Stimulated activated CD4-positive, alpha-beta T cell treated with anti-CD3 and anti-CD28 coated beads, Interleukin-12 subunit alpha, Interleukin-12 subunit beta, amount 100 ng/mL, for 48 hours (primary cell): Measurements from ENCODE around the gene OMP.
A peak's percentile ranks its signal among the peaks of the same experiment; 100 is the strongest.

Experiments used
- DNase-seq, 3 donors: peaks; one replicate each; pipeline ENCODE4 v3.0.0-alpha.2; 2020; ENCODE audit warnings: low read depth in 2 of 3, low spot score in 1 of 3

OMP gene

DNA sequence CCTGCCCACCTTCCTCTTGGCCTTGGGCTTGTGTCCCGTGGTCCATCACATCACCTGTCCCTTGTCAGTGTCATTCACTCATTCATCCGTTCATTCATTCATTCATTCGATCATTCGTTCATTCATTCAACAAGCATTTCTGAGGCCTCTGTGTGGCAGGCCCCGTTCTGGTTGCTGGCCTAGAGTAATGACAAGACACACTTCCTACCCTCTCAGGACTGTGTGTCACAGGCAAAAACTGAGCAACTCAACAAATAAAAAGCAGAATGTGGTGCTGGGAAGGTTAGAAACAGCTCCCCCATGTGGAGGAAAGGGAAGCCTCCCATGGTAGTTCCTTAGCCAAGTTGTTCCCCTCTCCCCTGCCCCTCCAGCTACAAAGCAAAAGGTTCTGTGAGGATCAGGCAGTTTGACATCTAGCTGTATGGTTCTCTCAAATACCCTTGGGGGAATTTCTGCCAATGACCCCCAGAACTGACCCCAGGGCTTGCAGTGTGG, 1.6 kb upstream of the OMP start:
- no peak for DNase-seq

DNA sequence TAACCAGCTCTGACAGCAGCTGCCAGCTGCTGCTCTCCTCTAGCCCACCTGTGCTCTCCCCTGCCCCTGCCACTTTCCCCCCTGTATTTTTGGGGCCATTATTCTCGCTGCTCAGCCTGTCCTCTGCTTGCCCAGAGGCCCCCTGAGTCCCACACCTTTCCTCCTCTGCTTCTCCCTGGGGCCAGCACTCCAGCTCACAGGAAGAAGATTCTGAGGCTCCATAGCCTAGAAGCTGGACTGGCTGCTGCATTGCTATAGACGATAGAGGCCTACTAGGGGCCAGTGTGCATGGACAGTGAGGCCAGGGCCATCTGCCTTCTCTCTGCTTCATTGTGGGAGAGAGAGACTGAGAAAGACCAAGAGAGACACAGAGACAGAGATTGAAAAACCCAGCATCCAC, 679 bp downstream of the OMP start:
- no peak for DNase-seq

DNA sequence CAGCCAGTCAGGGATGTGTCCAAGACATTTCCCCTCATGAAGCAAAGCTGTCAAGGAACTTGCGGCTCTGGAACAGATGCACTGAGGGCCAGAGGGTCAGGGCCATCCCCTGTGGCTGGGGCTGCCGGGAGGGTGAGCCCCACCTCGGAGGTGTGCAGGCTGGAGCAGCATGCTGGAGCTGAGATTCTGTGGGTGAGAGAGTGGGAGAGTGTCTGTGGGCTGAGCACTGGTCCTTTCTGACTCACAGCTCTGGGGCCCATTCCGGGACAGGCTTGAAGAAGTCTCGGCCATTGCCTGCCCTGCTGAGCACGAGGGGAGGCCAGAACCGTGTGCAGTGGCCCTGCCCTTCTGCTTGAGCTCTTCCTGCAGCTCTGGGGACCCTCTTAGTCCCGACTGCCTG, 2.1 kb downstream of the OMP start:
- no peak for DNase-seq

DNA sequence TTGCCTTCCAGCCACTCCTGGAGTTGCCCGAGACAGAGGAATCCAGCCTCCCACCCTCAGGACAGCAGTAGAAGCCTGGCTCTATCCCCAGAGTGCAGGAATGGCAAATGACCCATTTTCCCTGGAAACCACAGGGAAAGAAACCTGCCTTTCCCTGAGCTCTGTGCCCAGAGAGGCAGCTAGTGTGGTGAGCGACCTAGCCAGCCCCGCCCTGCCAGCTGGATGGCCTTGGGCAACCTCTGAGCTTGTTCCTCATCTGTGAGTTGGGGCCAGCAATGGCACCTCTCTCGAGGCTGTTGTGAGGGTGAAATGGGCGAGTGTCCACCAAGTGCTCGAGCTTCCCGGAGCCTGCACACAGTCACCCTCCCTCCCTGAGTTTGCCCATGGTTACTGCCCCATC, 3.7 kb downstream of the OMP start:
- DNase-seq = no peak

DNA sequence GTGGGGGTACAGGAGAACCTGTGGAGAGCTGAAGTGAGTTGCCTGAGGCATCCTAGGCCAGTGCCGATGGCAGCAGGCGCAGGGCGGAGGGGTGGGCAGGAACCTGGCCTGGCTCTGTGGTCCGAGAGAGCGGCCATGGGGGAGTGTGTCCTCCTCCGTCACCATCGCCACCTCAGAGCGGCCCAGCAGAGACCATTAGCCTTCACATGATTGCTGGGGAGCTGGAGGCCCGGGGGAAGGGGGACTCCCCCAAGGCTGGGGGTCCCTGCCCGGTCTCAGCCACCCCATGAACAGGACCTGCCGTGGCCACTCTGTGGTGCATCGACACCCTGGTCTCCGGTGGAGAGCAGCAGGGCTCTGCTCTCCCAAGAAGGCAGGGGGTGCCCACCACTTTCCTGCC, 4.1 kb downstream of the OMP start:
- no peak for DNase-seq

DNA sequence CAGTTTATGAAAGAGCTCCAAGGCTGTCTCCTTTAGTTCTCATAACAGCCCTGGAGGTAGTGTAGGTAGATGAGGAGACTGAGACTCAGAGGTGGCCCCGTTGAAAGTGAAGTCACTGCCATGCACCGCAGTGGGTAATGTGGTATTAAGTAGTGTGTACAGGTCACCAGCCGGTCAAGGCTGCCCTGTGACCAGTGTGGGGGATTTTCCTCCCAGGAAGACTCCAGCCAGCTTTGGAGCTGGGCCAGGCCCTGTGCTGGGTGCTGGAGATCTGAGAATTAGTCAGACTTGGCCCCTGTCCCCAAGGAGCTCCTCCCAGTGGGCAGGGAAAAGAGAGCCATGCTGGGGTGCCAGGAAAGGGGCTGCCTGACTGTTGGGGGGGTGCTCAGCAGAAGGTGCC, 5.3 kb downstream of the OMP start:
- DNase-seq = no peak

DNA sequence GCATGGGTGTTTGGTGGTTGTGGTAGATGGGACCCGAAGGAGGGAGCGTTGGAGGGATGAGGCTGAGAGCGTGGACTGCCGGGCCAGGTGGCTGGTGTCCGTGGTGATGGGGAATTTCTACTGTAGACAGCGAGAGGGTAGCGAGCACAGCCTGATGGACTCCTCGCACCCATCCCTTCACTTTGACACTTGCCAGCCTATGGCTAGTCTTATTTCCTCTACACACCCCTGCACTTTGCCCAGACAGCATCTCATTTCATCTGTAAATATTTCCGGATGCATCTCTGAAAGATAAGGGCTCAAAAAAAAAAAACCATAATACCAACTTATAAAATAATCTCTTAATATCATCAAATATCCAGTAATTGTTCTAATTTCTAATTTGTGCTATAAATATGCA, 5.8 kb downstream of the OMP start:
- no peak for DNase-seq

DNA sequence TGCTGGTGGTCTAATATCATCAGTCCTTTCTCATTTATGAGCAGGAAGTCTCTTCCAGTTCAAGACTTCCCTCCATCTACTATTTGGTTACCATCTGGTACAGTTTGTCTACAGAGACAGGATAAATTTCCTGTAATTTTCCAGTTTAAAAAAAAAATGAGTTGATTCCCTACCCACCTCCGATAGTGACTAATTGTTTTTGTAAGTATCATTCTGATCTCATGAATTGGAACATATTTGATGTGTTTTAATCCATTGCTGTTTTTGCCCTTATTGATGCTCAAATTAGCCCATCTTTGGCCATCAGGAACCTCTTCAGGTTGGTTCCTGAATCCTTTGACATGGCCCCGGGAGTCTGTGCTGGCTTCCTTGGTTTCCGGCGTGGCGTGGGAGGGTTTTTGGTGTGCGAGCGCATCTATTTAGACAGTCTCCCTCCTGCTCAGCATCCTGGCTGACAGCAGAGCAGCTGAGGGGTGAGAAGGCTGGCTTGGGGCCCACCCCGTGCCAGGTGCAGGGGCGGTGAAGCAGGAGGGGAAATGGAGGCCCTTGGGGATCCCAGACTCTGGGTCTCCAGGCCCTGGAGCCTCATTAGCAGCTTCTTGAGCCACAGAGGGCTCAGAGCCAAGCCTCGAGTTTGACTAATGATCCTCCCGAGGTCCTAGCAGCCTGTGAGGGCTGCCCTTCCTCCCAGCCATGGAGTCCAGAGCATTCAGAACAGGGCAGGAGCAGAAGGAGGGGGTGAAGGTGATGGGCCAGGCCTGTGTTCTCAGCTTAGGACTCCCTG, 6.8 kb downstream of the OMP start:
- no peak for DNase-seq

DNA sequence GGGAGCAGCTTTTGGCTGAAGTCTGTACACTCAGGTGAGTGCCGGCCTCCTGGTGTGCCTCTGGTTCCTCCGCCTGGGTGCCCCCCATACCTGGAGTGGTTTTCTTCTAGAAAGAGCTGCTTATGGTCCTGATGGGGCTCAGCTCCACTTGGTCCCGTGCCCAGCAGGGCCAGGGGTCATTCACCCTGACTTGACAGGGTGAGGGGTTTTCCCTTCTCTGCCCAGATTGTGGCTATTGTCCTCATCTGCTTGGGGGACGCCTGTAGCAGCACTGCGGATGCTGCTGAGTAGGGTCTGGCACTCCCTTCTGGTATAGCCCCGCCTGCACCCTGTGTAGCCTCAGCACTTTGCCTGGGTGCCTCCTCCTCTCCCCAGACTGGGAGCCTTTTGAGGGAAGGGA, 8.2 kb downstream of the OMP start:
- no peak for DNase-seq

DNA sequence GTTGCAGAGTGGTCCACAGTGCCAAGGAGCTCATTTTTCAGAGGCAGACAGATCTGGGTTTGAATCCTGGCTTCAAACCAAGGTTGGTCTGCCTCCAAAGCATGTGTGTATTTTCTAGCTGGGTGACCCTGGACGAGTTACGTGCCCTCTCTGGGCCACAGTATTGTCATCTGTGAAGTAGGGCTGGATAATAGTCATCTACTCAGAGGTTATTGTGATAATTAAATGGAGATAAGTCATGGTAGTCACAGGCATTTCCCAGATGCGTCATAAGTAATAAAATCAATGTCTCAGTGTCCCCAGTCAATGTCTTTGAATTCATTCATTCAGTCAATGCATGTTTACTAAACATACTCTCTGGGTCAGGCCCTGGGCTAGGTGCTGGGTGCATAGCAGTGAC, 8.6 kb downstream of the OMP start:
- DNase-seq = no peak

DNA sequence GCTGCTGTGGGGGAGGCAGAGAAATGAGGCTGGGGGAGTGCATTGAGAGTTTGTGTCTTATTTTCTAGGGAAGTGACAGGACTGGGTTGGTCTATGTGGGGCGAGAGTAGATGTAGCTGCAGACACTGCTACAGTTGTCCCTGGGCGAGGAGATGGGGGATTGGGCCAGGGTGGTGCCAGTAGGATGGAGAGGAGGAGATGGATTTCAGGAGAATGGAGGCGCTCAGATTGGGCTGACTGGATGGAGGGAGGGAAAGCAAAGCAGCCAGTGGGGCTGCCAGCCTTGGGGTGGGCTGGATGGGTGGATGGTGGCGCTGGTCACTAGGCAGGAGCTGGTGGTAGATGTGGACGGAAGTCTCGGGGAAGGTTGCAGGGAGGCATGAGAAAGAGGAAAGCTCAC, 9.3 kb downstream of the OMP start:
- no peak for DNase-seq

DNA sequence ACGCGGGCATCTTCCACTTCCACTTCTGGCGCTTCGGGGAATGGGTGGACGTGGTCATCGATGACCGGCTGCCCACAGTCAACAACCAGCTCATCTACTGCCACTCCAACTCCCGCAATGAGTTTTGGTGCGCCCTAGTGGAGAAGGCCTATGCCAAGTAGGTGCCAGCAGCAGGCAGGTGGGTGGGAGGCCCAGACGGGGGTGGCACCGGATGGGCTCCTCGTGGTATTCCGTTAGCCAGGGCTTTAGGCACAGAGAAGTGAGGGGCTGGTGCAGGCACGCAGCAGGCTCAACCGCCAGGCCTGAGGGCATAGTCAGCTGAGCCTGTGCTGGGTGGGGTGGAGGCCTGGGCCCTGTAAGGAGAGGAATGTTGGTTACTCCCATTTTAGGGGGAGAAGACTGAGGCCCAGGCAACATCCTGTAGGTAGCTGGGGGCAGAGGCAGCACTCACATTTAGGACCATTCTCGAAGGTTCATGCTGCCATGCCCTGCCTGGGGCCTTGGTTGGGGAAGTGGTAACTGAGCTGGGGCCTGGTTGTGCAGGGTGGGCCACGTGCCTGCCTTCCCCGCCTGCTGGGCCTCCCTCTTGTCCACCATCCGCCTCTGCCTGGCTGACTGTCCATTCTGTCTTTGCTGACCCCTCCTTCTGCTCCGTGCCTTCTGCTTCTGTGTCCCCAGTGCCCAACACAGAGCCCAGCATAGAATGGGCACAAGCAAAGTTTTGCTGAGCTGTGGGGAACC, 10.2 kb downstream of the OMP start:
- no peak for DNase-seq

DNA sequence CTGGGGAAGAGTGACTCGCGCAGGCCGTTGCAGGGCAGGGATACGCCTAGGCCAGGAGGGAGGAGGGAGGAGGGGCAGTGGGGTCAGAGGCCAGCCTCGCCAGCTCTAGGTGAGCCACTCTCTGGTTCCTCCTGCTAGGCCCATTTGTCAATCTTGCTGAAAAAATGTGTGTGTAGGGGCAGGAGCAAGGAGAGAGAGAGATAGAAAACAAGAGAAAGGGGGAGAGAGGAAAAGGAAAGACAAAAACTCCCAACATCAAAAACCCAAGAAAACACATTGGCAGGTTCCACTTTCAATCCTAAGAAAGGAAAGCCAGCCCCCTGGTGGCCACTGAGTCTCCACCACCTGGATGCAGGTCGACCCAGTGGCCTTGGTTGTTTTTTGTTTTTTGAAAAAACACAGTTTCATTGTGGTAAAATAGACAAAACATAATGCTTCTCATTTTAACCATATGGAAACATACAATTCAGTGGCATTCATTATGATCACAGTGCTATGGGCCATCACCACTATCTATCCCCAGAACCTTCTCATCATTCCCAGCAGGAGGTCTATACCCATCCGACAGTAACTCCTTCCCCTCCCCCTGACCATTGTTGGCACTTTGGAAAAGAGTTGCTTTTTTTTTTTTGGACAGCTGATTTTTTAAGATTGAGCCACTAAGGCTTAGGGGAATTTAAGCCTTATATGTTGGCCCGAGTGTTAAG, 10.9 kb downstream of the OMP start:
- DNase-seq = peak in 1 of 3 donors; percentile 8

DNA sequence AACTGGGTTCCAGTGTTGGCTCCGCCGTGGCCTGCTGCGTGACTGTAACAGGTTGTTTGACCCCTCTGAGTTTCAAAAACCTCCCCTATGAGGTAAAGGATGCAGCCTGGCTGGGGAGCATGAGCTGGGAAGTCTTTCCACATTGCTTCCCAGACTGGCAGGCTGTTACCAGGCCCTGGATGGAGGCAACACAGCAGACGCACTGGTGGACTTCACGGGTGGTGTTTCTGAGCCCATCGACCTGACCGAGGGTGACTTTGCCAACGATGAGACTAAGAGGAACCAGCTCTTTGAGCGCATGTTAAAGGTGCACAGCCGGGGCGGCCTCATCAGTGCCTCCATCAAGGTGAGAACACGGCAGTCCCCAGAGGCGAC, 11.4 kb downstream of the OMP start:
- DNase-seq = no peak

DNA sequence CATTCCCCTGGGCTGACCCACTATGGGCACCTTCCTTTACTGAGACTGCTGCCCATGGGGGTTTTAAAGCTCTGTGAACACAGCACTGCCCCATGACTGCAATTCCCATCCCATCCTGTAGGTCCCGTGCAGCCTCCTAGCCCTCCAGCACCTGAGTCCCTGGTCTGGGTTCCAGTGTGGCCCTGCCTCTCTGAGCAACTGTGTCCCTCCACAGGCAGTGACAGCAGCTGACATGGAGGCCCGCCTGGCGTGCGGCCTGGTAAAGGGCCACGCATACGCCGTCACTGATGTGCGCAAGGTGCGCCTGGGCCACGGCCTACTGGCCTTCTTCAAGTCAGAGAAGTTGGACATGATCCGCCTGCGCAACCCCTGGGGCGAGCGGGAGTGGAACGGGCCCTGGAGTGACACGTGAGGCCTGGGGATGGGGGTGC, 12.6 kb downstream of the OMP start:
- DNase-seq = no peak

DNA sequence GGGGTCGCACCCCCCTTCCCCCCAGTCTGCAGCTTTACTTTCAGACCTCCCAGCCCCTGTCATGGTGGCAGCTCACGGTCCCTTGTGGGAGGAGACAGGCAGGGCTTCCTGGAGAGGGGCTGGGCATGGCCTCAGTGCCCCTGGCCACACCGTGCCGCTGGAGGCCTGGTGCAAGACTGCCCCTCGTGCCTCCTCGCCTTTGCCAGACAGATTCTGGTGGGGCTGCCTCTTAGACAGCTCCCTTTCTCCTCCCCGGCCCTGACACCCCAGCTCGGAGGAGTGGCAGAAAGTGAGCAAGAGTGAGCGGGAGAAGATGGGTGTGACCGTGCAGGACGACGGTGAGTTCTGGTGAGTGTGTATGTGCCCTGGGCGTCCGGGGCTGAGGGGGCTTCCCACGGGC, 13.3 kb downstream of the OMP start:
- no peak for DNase-seq

DNA sequence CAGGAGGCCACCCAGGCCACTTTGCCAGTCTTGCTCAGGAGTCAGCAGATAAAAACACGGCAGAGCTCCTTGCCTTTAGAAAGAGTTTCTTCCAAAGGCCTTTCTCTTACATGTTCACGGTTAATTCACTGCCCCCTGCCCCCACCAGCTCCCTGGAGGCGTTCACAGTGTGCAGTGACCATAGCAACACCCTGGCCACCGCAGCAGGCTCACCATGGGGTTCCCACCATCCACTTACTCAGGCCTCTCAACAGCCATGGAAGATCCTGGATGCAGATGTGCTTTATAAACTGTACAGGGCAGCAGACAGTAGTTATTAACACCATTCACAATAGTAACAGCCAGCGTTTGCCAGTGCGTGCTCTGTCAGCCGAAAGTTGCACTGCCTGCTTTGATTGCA, 14.9 kb downstream of the OMP start:
- no peak for DNase-seq

DNA sequence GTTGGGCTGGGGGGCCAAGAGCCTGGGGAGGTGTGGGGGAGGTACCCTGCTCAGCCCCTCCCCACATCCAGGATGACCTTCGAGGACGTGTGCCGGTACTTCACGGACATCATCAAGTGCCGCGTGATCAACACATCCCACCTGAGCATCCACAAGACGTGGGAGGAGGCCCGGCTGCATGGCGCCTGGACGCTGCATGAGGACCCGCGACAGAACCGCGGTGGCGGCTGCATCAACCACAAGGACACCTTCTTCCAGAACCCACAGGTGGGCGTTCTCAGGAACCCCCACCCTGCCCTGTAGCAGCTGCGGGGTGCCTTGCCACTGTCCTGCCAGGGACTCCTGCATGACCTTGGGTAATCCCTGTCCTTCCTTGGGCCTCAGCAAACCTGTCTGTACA, 15.4 kb downstream of the OMP start:
- no peak for DNase-seq

DNA sequence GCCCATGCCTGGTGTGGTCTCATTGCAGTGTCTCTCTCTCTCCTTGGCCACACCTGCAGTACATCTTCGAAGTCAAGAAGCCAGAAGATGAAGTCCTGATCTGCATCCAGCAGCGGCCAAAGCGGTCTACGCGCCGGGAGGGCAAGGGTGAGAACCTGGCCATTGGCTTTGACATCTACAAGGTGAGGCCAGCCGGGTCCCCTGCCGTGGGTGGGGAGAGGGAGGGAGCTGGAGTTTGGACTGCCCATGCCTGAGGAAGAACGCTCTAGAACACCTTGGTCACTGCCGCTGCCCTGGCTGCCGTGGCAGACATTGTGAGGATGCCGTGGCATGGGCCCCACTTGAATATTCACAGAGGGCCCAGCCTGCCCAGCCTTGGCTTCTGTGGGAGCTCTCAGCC, 16.3 kb downstream of the OMP start:
- DNase-seq = no peak

DNA sequence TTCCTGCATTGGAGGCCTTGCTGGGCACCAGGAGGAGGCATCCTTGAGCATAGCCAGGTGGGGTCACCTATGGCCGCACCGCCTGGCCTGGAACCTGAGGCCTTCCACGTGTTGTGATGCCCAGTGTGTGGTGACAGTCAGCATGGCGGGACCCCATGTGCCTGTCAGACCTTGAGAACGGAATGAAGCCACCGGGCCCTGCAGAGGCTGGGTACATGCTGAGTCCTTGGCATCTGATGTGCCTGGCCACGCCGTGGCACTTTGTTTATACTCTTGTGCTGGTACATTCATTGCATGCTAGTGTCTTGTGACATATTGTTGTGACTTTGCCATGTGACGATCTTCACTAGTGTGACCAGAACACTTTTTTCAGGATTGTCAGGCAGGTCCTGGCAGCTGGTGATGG, 16.9 kb downstream of the OMP start:
- DNase-seq = no peak

DNA sequence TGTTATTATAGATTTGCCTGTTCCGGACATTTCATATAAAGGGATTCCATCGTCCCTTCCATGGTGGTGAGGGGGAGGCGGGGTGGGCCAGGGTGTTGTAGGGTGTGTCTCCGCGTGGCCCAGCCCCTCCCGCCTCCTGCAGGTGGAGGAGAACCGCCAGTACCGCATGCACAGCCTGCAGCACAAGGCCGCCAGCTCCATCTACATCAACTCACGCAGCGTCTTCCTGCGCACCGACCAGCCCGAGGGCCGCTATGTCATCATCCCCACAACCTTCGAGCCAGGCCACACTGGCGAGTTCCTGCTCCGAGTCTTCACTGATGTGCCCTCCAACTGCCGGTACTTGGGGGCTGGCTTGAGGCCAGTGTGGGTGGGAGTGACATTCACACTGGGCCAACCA, 17.9 kb downstream of the OMP start:
- no peak for DNase-seq

DNA sequence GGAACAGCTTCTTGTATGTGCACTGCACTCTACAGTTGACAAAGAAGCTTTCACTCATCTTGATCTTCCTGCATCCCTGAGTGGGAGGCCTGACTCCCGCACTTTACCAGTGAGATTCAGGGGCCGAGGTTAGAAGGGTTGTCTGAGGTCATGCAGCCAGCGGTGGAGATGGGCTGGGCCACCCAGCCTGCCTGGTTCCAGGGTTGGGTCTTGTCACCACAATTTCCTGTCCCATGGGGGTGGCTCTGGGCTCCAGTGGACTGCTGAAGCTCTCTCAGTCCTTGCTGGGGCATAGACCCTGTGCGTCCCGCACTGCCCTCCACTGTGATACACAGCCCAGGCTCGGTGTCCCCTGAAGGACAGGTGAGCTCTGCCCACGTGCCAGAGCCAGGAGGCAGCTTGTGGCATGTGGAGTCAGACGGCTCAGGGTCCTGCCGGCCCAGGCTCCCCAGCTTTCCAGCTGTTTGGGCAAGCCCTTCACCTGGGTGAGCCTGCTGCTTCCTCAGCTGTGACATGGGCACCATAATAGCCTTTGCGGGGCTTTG, 18.5 kb downstream of the OMP start:
- no peak for DNase-seq
